Measurements from ENCODE around the gene TRIM39.
A peak's percentile ranks its signal among the peaks of the same experiment; 100 is the strongest.

Gene TRIM39

DNA sequence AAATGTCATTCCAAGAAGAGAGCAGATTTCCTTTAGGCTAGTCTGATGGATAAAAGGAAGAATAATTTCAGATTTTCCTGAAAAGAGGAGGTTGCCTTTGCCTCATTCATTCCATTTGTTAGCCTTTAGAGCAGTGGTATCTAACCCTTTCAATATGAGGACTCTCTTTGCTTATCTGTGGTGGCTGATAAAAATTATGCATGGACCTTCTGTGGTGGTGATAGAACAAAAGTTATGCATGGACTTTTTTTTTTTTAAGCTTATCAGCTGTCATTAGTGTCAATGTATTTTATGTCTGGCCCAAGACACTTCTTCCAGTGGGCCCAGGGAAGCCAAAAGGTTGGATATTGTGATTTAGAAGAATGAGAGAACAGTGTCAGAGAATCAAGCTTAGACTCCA lies 1.7 kb downstream of the TRIM39 start:
- Histone ChIP-seq H2BK120ac (ENCODE audit: insufficient read depth, low read length, poor library complexity) (no peak overlapping the region), H3K4me2 (ENCODE audit: low read length) (no peak overlapping the region), H3K9me3 (ENCODE audit: insufficient read depth, low read depth, low read length) (no peaks in the 10 kb centered on the region), H3K18ac (ENCODE audit: low read length) (no peak overlapping the region), H2BK5ac (ENCODE audit: low read depth, low read length, poor library complexity) (no peak overlapping the region), H3K4me1 (ENCODE audit: control insufficient read depth in 1 of 2, insufficient read depth in 2 of 2, low read length in 2 of 2) (peaks cover 0 to 5% of the 10 kb centered on the region in 2 experiments), H3K27ac (ENCODE audit: low read depth, low read length) (no peak overlapping the region), H3K4me3 (ENCODE audit: low read depth, low read length) (no peak overlapping the region), H3K27me3 (ENCODE audit: insufficient read depth, low read length) (no peaks in the 10 kb centered on the region), H4K12ac (ENCODE audit: low read depth, low read length) (no peak overlapping the region), H2BK12ac (ENCODE audit: low read length) (no peak overlapping the region), H3K36me3 (ENCODE audit: control insufficient read depth in 1 of 2, insufficient read depth in 2 of 2, low read length in 2 of 2) (peaks cover 10 to 16% of the 10 kb centered on the region in 2 experiments), H3K23ac (ENCODE audit: low read length) (no peak overlapping the region), H3K9ac (ENCODE audit: low read length) (no peak overlapping the region), H3K79me1 (ENCODE audit: low read length) (peaks cover 14% of the 10 kb centered on the region), H2AFZ (ENCODE audit: insufficient read depth, low read length, poor library complexity) (no peak overlapping the region), H4K91ac (ENCODE audit: low read depth, low read length) (no peak overlapping the region), H3K79me2 (ENCODE audit: control insufficient read depth, insufficient read depth, low read length, poor library complexity) (peaks cover 13% of the 10 kb centered on the region), H3K14ac (ENCODE audit: low read length) (no peak overlapping the region), H2AK5ac (ENCODE audit: low read length) (no peak overlapping the region), H3K4ac (ENCODE audit: low read depth, low read length) (no peak overlapping the region), H4K8ac (ENCODE audit: low read depth, low read length) (no peak overlapping the region)
- DNase-seq = no peak

DNA sequence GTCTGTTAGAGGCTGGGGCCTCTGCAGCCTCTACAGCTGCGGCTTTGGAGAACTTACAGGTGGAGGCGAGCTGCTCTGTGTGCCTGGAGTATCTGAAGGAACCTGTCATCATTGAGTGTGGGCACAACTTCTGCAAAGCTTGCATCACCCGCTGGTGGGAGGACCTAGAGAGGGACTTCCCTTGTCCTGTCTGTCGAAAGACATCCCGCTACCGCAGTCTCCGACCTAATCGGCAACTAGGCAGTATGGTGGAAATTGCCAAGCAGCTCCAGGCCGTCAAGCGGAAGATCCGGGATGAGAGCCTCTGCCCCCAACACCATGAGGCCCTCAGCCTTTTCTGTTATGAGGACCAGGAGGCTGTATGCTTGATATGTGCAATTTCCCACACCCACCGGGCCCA lies 2.6 kb downstream of the TRIM39 start:
- Histone ChIP-seq H2AK5ac (ENCODE audit: low read length) (no peak overlapping the region), H3K4me3 (ENCODE audit: low read depth, low read length) (no peak overlapping the region), H4K8ac (ENCODE audit: low read depth, low read length) (no peak overlapping the region), H3K27ac (ENCODE audit: low read depth, low read length) (no peak overlapping the region), H3K4me2 (ENCODE audit: low read length) (no peak overlapping the region), H3K27me3 (ENCODE audit: insufficient read depth, low read length) (no peaks in the 10 kb centered on the region), H3K9ac (ENCODE audit: low read length) (no peak overlapping the region), H3K18ac (ENCODE audit: low read length) (no peak overlapping the region), H3K79me1 (ENCODE audit: low read length) (peaks cover 14% of the 10 kb centered on the region), H2BK5ac (ENCODE audit: low read depth, low read length, poor library complexity) (no peak overlapping the region), H3K36me3 (ENCODE audit: control insufficient read depth in 1 of 2, insufficient read depth in 2 of 2, low read length in 2 of 2) (peaks cover 10 to 20% of the 10 kb centered on the region in 2 experiments), H3K14ac (ENCODE audit: low read length) (no peak overlapping the region), H4K91ac (ENCODE audit: low read depth, low read length) (no peak overlapping the region), H4K12ac (ENCODE audit: low read depth, low read length) (no peak overlapping the region), H3K4ac (ENCODE audit: low read depth, low read length) (no peak overlapping the region), H3K9me3 (ENCODE audit: insufficient read depth, low read depth, low read length) (no peaks in the 10 kb centered on the region), H2BK120ac (ENCODE audit: insufficient read depth, low read length, poor library complexity) (no peak overlapping the region), H3K4me1 (ENCODE audit: control insufficient read depth in 1 of 2, insufficient read depth in 2 of 2, low read length in 2 of 2) (peaks cover 0 to 5% of the 10 kb centered on the region in 2 experiments), H2BK12ac (ENCODE audit: low read length) (no peak overlapping the region), H2AFZ (ENCODE audit: insufficient read depth, low read length, poor library complexity) (no peak overlapping the region), H3K79me2 (ENCODE audit: control insufficient read depth, insufficient read depth, low read length, poor library complexity) (peaks cover 13% of the 10 kb centered on the region), H3K23ac (ENCODE audit: low read length) (no peak overlapping the region)
- DNase-seq = no peak
- WGBS (ENCODE audit: extremely low coverage, insufficient coverage, insufficient read length) = no CpG with 5 or more reads among the region's 12 CpGs

DNA sequence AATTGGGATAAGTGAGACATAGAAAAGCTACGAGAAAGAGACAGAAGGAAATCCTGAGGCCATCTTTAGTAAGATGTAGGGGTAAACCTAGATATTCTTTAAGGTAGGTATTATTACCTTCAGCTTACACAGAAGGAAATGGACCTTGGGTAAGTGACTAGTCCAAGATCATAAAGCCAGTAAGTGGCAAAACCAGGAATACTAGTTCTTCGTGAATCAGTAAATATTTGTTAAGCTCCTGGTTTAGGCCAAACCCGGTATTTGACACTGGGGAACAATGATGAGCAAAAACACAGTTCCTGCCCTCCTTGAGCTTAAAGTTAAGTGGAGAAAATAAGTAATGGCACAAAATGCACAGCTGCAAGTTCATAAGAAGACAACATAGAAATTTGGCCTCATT lies 5.3 kb downstream of the TRIM39 start:
- H3K9me3 ChIP-seq (ENCODE audit: insufficient read depth, low read depth, low read length) = no peaks in the 10 kb centered on the region
- no peak overlapping the region for H3K4ac ChIP-seq (ENCODE audit: low read depth, low read length)
- no peak overlapping the region for H4K8ac ChIP-seq (ENCODE audit: low read depth, low read length)
- H4K12ac ChIP-seq (ENCODE audit: low read depth, low read length) = no peak overlapping the region
- peaks cover 0 to 7% of the 10 kb centered on the region in 2 experiments for H3K4me1 ChIP-seq (ENCODE audit: control insufficient read depth in 1 of 2, insufficient read depth in 2 of 2, low read length in 2 of 2)
- no peak overlapping the region for H3K14ac ChIP-seq (ENCODE audit: low read length)
- no peak overlapping the region for H2AFZ ChIP-seq (ENCODE audit: insufficient read depth, low read length, poor library complexity)
- H3K4me3 ChIP-seq (ENCODE audit: low read depth, low read length) = no peak overlapping the region
- no peak overlapping the region for H4K91ac ChIP-seq (ENCODE audit: low read depth, low read length)
- no peaks in the 10 kb centered on the region for H3K27me3 ChIP-seq (ENCODE audit: insufficient read depth, low read length)
- peak in 1 of 2 donors; percentile 45 for DNase-seq
- H2BK120ac ChIP-seq (ENCODE audit: insufficient read depth, low read length, poor library complexity) = no peak overlapping the region
- H3K23ac ChIP-seq (ENCODE audit: low read length) = no peak overlapping the region
- no peak overlapping the region for H2BK12ac ChIP-seq (ENCODE audit: low read length)
- peaks cover 3% of the 10 kb centered on the region for H3K79me1 ChIP-seq (ENCODE audit: low read length)
- H3K36me3 ChIP-seq (ENCODE audit: control insufficient read depth in 1 of 2, insufficient read depth in 2 of 2, low read length in 2 of 2) = peaks cover 10 to 31% of the 10 kb centered on the region in 2 experiments
- no CpG with 5 or more reads among the region's 3 CpGs for WGBS (ENCODE audit: extremely low coverage, insufficient coverage, insufficient read length)
- no peak overlapping the region for H2BK5ac ChIP-seq (ENCODE audit: low read depth, low read length, poor library complexity)
- no peak overlapping the region for H3K18ac ChIP-seq (ENCODE audit: low read length)
- no peak overlapping the region for H2AK5ac ChIP-seq (ENCODE audit: low read length)
- no peak overlapping the region for H3K27ac ChIP-seq (ENCODE audit: low read depth, low read length)
- no peak overlapping the region for H3K4me2 ChIP-seq (ENCODE audit: low read length)
- H3K9ac ChIP-seq (ENCODE audit: low read length) = no peak overlapping the region
- H3K79me2 ChIP-seq (ENCODE audit: control insufficient read depth, insufficient read depth, low read length, poor library complexity) = no peaks in the 10 kb centered on the region

DNA sequence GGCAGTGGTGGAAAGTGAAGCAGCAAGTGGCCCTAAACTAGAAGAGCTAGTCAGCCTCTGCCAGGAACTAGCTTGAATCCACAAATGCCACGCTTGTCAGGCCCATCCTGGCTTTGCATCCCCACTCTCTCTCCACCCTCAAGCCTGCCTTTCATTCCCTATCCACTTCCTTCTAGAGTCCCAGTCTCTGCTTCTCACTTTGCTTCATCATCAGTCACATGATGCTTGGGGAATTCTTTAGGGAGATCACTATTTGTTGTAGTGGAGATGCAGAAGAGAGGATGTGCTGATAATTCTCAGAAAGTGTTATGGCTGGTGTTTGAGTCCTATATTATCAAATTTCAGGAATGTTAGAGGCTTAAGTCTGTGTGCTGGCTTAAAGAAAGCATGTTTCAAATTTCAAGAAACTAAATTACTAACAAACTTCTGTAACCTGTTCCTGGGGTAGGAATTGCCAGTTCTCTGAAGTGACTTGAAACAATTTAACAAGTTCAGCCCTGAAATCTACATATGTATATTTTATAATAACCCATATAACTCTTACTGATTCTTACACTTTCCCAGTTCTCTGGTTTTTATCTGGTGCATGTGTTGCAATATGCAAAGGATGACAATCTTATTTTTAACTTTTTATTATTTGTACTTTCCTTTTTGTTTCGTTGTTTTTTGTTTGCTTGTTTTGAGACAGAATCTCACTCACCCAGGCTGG lies 7.5 kb downstream of the TRIM39 start:
- no peak overlapping the region for H3K18ac ChIP-seq (ENCODE audit: low read length)
- H3K4ac ChIP-seq (ENCODE audit: low read depth, low read length) = no peak overlapping the region
- H3K9me3 ChIP-seq (ENCODE audit: insufficient read depth, low read depth, low read length) = no peaks in the 10 kb centered on the region
- H3K14ac ChIP-seq (ENCODE audit: low read length) = no peak overlapping the region
- H3K27ac ChIP-seq (ENCODE audit: low read depth, low read length) = no peak overlapping the region
- H2BK120ac ChIP-seq (ENCODE audit: insufficient read depth, low read length, poor library complexity) = no peak overlapping the region
- no peak overlapping the region for H3K23ac ChIP-seq (ENCODE audit: low read length)
- H2AK5ac ChIP-seq (ENCODE audit: low read length) = no peak overlapping the region
- H3K4me1 ChIP-seq (ENCODE audit: control insufficient read depth in 1 of 2, insufficient read depth in 2 of 2, low read length in 2 of 2) = peaks cover 0 to 3% of the 10 kb centered on the region in 2 experiments
- H2BK5ac ChIP-seq (ENCODE audit: low read depth, low read length, poor library complexity) = no peak overlapping the region
- no peak overlapping the region for H3K4me2 ChIP-seq (ENCODE audit: low read length)
- no peaks in the 10 kb centered on the region for H3K79me2 ChIP-seq (ENCODE audit: control insufficient read depth, insufficient read depth, low read length, poor library complexity)
- no peak overlapping the region for H4K91ac ChIP-seq (ENCODE audit: low read depth, low read length)
- H2BK12ac ChIP-seq (ENCODE audit: low read length) = no peak overlapping the region
- H3K9ac ChIP-seq (ENCODE audit: low read length) = no peak overlapping the region
- no peaks in the 10 kb centered on the region for H3K27me3 ChIP-seq (ENCODE audit: insufficient read depth, low read length)
- no peak overlapping the region for H2AFZ ChIP-seq (ENCODE audit: insufficient read depth, low read length, poor library complexity)
- H3K36me3 ChIP-seq (ENCODE audit: control insufficient read depth in 1 of 2, insufficient read depth in 2 of 2, low read length in 2 of 2) = peaks cover 10 to 31% of the 10 kb centered on the region in 2 experiments
- no peak for DNase-seq
- H4K12ac ChIP-seq (ENCODE audit: low read depth, low read length) = no peak overlapping the region
- no CpG with 5 or more reads among the region's 2 CpGs for WGBS (ENCODE audit: extremely low coverage, insufficient coverage, insufficient read length)
- no peak overlapping the region for H3K4me3 ChIP-seq (ENCODE audit: low read depth, low read length)
- H4K8ac ChIP-seq (ENCODE audit: low read depth, low read length) = no peak overlapping the region
- H3K79me1 ChIP-seq (ENCODE audit: low read length) = no peaks in the 10 kb centered on the region
